GM18907 (cell line): ENCODE results near the gene IL36B.

Source experiments
- ATAC-seq: cut with Tn5 transposase; IDR thresholded peaks from one replicate; pipeline ENCODE4 v1.9.1; 2021; ENCODE audit warnings: mild to moderate bottlenecking, moderate library complexity; ENCODE audit not compliant: unreplicated experiment

IL36B gene

GRCh38 chr2:113076954-113077669 is 24.4 kb upstream of the IL36B start:
- no peak for ATAC-seq

- no peak for ATAC-seq
Observed at GRCh38 chr2:113075600-113075999, 22.9 kb upstream of the IL36B start.

DNA sequence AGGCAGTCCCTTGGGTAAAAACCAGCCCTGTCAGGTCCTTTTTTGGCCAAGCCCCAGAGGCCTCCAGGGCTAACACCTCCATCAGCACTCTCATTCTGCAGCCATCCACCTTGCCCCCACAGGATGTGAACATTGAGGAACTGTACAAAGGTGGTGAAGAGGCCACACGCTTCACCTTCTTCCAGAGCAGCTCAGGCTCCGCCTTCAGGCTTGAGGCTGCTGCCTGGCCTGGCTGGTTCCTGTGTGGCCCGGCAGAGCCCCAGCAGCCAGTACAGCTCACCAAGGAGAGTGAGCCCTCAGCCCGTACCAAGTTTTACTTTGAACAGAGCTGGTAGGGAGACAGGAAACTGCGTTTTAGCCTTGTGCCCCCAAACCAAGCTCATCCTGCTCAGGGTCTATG is 22.4 kb upstream of the IL36B start:
- ATAC-seq, result no peak

GRCh38 chr2:113073325-113073834 is 20.7 kb upstream of the IL36B start:
- ATAC-seq, result no peak

DNA sequence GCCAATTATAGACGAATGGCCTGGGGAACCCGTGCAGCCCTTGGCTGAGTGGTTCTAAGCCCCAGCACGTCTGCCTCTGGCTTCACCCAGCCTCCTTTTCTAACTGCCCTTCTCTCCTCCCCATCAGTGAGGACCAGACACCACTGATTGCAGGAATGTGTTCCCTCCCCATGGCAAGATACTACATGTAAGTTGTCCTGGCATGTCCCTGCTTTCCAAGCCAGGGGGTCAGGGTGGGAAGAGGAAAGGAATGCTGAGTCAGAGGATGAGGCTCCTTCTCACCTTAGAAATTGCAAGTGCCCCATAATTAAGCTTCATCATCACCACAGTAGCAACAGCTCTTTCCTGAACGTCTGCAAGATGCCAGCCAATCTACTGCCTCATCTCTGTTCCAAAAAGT is 19.9 kb upstream of the IL36B start:
- ATAC-seq, result no peak

GRCh38 chr2:113070606-113070975 is 17.9 kb upstream of the IL36B start:
- ATAC-seq, result no peak

DNA sequence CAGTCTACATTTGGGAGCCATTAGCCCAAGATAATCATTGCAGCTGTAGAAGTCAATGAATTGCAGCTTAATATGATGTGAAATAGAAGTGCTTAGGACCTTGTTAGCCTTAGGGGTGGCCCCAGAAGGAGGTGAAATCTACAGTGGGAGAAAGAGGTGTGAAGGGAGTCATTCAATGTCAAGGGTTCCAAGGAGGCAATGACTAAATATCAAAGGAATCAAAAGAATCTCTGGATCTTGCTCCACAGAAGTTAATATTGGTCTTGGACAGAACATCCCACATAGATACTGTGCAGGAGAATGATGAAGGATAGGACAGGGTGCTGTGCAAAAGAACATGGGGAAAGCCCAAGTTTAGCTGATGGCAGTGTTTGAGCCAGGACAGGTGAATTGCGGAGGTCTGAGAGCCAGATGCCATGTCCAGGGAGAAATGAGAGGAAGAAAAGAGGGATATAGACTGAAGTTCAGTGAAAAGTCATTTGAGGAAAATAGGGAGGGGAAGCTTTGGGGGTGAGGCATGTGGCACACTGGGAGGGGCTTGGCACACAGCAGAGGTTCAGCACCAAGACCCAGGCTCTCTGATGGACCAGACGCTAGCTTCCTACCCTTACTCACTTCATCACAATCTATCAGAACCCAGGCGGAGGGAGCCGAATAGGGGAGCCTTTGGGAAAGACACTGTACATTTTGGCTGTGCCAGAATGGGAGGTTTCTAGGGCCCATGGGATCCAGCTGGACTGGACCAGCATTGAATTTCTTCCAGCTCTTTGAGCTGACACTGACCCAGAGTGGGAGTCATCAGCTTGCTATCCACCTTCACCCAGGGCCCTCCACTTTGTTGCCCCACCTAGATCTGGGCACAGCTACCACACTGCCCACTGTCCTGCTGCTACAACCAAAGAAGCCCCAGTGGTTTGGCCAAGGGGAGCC is 17.3 kb upstream of the IL36B start:
- ATAC-seq, result no peak

GRCh38 chr2:113068706-113069485 is 16.2 kb upstream of the IL36B start:
- ATAC-seq, result no peak

DNA sequence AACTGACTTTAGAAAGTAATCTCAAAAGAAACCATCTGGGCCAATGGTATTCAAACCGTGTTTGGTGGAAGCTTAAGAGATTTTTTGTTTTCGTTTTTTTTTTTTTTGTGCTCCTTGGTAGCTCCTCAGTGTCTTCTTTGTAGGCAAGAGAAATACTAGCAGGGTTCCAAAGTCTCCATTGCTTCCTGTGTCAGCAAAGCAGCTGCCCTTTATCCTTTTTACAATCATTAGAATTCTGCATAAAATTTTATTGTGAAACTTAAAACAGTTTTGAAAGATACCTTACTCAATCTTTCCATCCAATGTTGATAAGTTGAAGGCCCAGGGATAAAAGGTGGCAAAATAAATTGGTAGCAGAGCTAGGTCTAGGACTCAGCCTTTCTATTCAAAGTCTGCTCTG is 15.6 kb upstream of the IL36B start:
- no peak for ATAC-seq

DNA sequence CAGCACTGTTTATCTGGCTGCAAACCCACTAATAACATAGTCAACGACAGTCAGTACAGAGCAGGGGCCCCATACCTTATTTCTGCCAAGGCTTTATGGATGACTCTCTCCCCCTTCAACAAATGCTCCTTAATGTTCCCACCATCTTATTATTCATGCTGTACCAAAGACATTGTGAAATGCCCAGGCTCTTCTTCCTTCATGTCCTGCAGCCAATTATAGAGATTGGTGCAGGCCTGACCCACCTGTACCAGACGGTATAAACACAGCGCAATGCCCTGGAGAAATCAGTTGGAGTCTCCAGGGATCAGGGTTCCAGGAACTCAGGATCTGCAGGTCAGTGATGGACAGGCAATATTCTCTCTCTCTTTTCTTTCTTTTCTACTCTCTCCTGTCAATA is 15.0 kb upstream of the IL36B start, which contains the start of gene IL1F10:
Gene IL1F10 (plus strand): TSS at position 290 of the 400 bp plus-strand sequence. CDS start 4,769 bp downstream, outside the sequence.
- ATAC-seq, result no peak

- no peak for ATAC-seq
Observed at GRCh38 chr2:113064898-113065297, 12.2 kb upstream of the IL36B start.

- no peak for ATAC-seq
Observed at GRCh38 chr2:113064281-113064680, 11.6 kb upstream of the IL36B start.

DNA sequence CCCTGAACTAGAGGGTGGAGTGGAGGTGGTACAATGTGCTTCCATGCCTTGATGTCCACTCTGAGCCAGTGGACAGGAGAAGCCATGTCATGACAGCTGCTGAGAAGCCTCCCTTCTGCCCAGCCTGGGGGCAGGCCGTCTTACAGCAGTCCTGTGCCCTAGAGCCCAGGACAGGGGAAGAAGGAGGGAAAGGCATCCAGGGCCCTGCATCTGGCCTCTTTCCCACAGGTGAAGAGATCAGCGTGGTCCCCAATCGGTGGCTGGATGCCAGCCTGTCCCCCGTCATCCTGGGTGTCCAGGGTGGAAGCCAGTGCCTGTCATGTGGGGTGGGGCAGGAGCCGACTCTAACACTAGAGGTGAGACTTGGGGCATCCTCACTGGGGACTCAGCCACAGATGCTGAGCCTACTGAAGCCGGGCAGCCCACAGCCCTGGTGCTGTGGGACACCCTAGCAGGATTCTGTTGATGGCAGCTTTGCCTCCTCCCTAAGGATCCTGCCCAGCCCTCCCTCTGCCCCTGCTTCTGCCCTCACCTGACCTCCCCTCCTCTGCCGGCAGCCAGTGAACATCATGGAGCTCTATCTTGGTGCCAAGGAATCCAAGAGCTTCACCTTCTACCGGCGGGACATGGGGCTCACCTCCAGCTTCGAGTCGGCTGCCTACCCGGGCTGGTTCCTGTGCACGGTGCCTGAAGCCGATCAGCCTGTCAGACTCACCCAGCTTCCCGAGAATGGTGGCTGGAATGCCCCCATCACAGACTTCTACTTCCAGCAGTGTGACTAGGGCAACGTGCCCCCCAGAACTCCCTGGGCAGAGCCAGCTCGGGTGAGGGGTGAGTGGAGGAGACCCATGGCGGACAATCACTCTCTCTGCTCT is 9.5 kb upstream of the IL36B start:
- ATAC-seq, result no peak

DNA sequence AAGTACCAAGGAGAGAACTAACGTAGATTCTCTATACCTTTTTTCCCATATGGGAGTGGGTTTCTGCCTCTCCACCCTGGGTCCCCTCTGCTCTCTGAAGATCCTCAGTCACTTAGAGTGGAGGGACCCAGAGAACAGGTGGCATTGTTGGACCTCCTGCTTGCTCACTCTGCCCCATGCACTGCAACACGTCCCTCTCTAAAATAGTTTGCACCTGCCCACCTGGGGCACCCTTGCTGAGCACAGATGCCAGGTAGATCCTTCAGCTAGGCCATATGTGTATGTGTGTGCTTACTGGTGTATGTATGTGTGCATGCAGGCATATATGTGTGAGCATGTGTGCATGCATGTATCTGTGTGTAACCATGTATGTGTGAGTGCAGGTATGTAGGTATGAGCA is 8.6 kb upstream of the IL36B start:
- ATAC-seq, result no peak

- ATAC-seq, result no peak
Observed at GRCh38 chr2:113060796-113061195, 8.1 kb upstream of the IL36B start.

- ATAC-seq, result no peak
Observed at GRCh38 chr2:113060396-113060795, 7.7 kb upstream of the IL36B start.

DNA sequence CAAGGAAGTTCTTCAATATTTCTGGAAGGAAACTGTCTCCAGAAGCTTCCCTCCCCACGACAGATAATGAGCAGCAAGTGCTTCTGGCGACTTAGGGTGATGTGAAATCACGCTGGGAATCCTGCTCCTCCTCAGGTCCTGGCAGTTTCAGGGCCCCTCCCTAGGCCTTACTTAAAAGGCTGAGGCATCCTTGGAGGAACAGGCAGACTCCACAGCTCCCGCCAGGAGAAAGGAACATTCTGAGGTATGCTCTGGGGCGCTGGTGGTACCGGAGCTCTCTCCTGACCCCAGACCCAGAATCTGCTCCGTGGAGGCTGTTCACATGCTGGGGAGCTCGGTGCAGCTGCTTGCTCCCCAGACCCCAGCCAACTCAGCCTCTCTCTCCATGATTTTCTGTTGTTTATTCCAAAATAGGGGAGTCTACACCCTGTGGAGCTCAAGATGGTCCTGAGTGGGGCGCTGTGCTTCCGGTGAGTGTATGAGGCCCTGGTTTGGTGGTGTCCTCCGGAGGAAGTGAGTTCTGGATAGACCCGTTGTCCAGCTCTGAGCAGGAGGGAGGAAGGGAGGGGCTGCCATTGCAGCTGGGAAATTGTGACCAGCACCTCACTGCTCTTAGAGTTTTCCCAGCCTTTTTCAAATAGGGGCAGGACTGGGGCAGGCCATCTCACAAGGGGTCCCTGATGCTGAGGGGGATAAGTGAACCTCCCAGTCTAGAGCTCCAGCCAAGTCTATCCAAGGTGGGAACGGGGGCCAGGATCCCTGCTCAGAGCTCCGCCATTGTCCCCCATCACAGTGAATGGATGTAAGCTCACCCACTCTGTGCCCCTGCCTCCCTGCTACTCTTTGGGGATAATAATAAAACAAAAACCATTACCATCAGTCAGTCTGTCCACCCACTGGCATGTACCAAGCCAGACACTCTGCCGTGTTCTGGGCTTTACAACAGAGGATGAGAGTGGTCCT is 6.6 kb upstream of the IL36B start, which contains the start of gene IL36RN:
Gene IL36RN (plus strand): TSS at position 201 of the 963 bp plus-strand sequence. CDS start 241 bp downstream, at position 442.
- ATAC-seq, result no peak

- no peak for ATAC-seq
Observed at GRCh38 chr2:113058411-113058994, 5.8 kb upstream of the IL36B start.
